ENCODE data around the gene THUMPD1.

The THUMPD1 gene

GRCh38 chr16:20750558-20750957 lies 8.9 kb upstream of the THUMPD1 start:
- in situ Hi-C loops (cut with MboI; ENCODE audit: low sequenced_read_pairs, unreplicated experiment): no loop called here
- TF ChIP-seq CTCF (IDR thresholded peaks at IDR 0.05; ENCODE audit: borderline replicate concordance, control extremely low read depth, extremely low read depth, insufficient read depth, missing control alignments): no peak
- DNase-seq (ENCODE audit: low spot score): no peak

GRCh38 chr16:20749474-20749873 lies 7.9 kb upstream of the THUMPD1 start:
- in situ Hi-C loops (cut with MboI; ENCODE audit: low sequenced_read_pairs, unreplicated experiment): no loop called here
- TF ChIP-seq CTCF (IDR thresholded peaks at IDR 0.05; ENCODE audit: borderline replicate concordance, control extremely low read depth, extremely low read depth, insufficient read depth, missing control alignments): no peak
- no peak for DNase-seq (ENCODE audit: low spot score)

GRCh38 chr16:20747030-20747816 lies 5.6 kb upstream of the THUMPD1 start:
- no peak for DNase-seq (ENCODE audit: low spot score)
- in situ Hi-C loops (cut with MboI; ENCODE audit: low sequenced_read_pairs, unreplicated experiment): no loop called here
- TF ChIP-seq CTCF (IDR thresholded peaks at IDR 0.05; ENCODE audit: borderline replicate concordance, control extremely low read depth, extremely low read depth, insufficient read depth, missing control alignments): no peak

GRCh38 chr16:20746461-20746860 lies 4.8 kb upstream of the THUMPD1 start:
- TF ChIP-seq CTCF (IDR thresholded peaks at IDR 0.05; ENCODE audit: borderline replicate concordance, control extremely low read depth, extremely low read depth, insufficient read depth, missing control alignments): no peak
- no peak for DNase-seq (ENCODE audit: low spot score)
- in situ Hi-C loops (cut with MboI; ENCODE audit: low sequenced_read_pairs, unreplicated experiment): no loop called here

GRCh38 chr16:20744922-20745440 lies 3.4 kb upstream of the THUMPD1 start:
- in situ Hi-C loops (cut with MboI; ENCODE audit: low sequenced_read_pairs, unreplicated experiment): no loop called here

GRCh38 chr16:20743591-20743990 lies 2.0 kb upstream of the THUMPD1 start:
- in situ Hi-C loops (cut with MboI; ENCODE audit: low sequenced_read_pairs, unreplicated experiment): no loop called here
- no peak for TF ChIP-seq CTCF (IDR thresholded peaks at IDR 0.05; ENCODE audit: borderline replicate concordance, control extremely low read depth, extremely low read depth, insufficient read depth, missing control alignments)
- no peak for DNase-seq (ENCODE audit: low spot score)

More at GRCh38 chr16:20744922-20745440, 3.4 kb upstream of the THUMPD1 start:
- DNase-seq (ENCODE audit: low spot score): no peak
- TF ChIP-seq CTCF (IDR thresholded peaks at IDR 0.05; ENCODE audit: borderline replicate concordance, control extremely low read depth, extremely low read depth, insufficient read depth, missing control alignments): no peak
